Keratinocyte (primary cell): Measurements from ENCODE around the gene PNP. TPM values are rescaled to one million over a fixed set of nuclear protein-coding genes. Genes with fewer than 3 reads are reported as not detected.

Experiments used
- DNase-seq: peaks from one replicate; pipeline ENCODE4 v3.0.0-alpha.2; 2011; ENCODE audit warnings: low read depth, missing footprints, low spot score
- FAIRE-seq: peaks from 2 replicates; lab custom pipeline; 2011; peaks lifted over from hg19 to GRCh38; lab: Jason Lieb, UNC
- H2AFZ ChIP-seq: 2 replicates; pipeline ENCODE4 v1.6.0; 2012; ENCODE audit warnings: low read length, control low read depth, inconsistent platforms; ENCODE audit not compliant: control insufficient read depth
- H3K27ac ChIP-seq: 2 replicates; pipeline ENCODE4 v1.5.1; 2011; ENCODE audit warnings: low read length; ENCODE audit not compliant: control insufficient read depth, insufficient read depth
- H3K27me3 ChIP-seq: 3 replicates; pipeline ENCODE4 v1.6.0; 2011; ENCODE audit warnings: low read length; ENCODE audit not compliant: control insufficient read depth, insufficient read depth; ENCODE audit errors: extremely low read depth
- H3K36me3 ChIP-seq, 2 experiments: 2 replicates in 1 of 2; 3 replicates in 1 of 2; pipeline ENCODE4 v1.5.1; 2011; ENCODE audit warnings: low read length in 2 of 2, mild to moderate bottlenecking in 1 of 2; ENCODE audit not compliant: control insufficient read depth in 2 of 2, insufficient read depth in 2 of 2; ENCODE audit errors: extremely low read depth in 1 of 2
- H3K4me1 ChIP-seq: 3 replicates; pipeline ENCODE4 v1.5.1; 2011; ENCODE audit warnings: low read length; ENCODE audit not compliant: control insufficient read depth, insufficient read depth; ENCODE audit errors: extremely low read depth
- H3K4me2 ChIP-seq: 3 replicates; pipeline ENCODE4 v1.6.0; 2011; ENCODE audit warnings: low read depth, low read length; ENCODE audit not compliant: control insufficient read depth, insufficient read depth; ENCODE audit errors: extremely low read depth
- H3K4me3 ChIP-seq, 3 experiments: fragments of 200-600 bp in 1 of 3; sonication (generic) in 1 of 3; 2 replicates in 2 of 3; 3 replicates in 1 of 3; pipeline ENCODE4 v1.5.1; 2011 to 2016; ENCODE audit warnings: low read length in 3 of 3, mild to moderate bottlenecking in 3 of 3, control low read depth in 2 of 3, inconsistent platforms in 1 of 3, low read depth in 1 of 3, mixed read lengths in 1 of 3, mixed run types in 1 of 3, moderate library complexity in 1 of 3; ENCODE audit not compliant: control insufficient read depth in 2 of 3, insufficient read depth in 2 of 3; ENCODE audit errors: extremely low read depth in 1 of 3
- H3K79me2 ChIP-seq: 2 replicates; pipeline ENCODE4 v1.6.0; 2012; ENCODE audit warnings: low read length; ENCODE audit not compliant: control insufficient read depth, insufficient read depth
- H3K9ac ChIP-seq: 3 replicates; pipeline ENCODE4 v1.6.0; 2011; ENCODE audit warnings: low read length; ENCODE audit not compliant: control insufficient read depth, insufficient read depth; ENCODE audit errors: extremely low read depth
- H3K9me1 ChIP-seq: 3 replicates; pipeline ENCODE4 v1.6.0; 2011; ENCODE audit warnings: low read length; ENCODE audit not compliant: control insufficient read depth, insufficient read depth; ENCODE audit errors: extremely low read depth
- H3K9me3 ChIP-seq: 2 replicates; pipeline ENCODE4 v1.5.1; 2012; ENCODE audit warnings: low read depth, low read length; ENCODE audit not compliant: control insufficient read depth
- H4K20me1 ChIP-seq: 3 replicates; pipeline ENCODE4 v1.6.0; 2011; ENCODE audit warnings: low read length; ENCODE audit not compliant: control insufficient read depth, insufficient read depth; ENCODE audit errors: extremely low read depth
- CTCF ChIP-seq, 3 experiments: IDR thresholded peaks in 1 of 3; conservative IDR thresholded peaks in 1 of 3; optimal IDR thresholded peaks in 1 of 3; 2 replicates in 2 of 3; 3 replicates in 1 of 3; pipeline versions ENCODE3 to v1.5.1; 2011; ENCODE audit warnings: low read length in 3 of 3, mild to moderate bottlenecking in 3 of 3, moderate library complexity in 2 of 3, control low read depth in 1 of 3, inconsistent platforms in 1 of 3; ENCODE audit not compliant: insufficient read depth in 2 of 3; ENCODE audit errors: extremely low read depth in 1 of 3
- EZH2 ChIP-seq: IDR thresholded peaks from one replicate; pipeline ENCODE4 v1.6.1; 2012; ENCODE audit warnings: inconsistent platforms, mild to moderate bottlenecking, low read length, moderate library complexity
- dilution Hi-C: fragments of 300-500 bp; cut with MboI; formaldehyde crosslinking; loops from one replicate; pipeline ENCODE4 v1.7.0; 2020; ENCODE audit warnings: low sequenced_read_pairs; ENCODE audit not compliant: extremely low pct_ligation_motif_present
- polyA plus RNA-seq, 5 experiments: library from polyadenylated mRNA; depleted of rRNA in 3 of 5; stranded (reverse) in 3 of 5; stranded (forward) in 1 of 5; unstranded in 1 of 5; fragments of >200 nt; gene quantifications; 1 replicate in 1 of 5; 2 replicates in 3 of 5; 3 replicates in 1 of 5; pipeline versions ENCODE4 v1.2.1 to v1.2.3, GENCODE V29; 2011 to 2012; ENCODE audit warnings: missing spikeins in 2 of 5, low read depth in 1 of 5, low replicate concordance in 1 of 5

PNP gene
- polyA plus RNA-seq, 1 donor (not counting 4 experiments of a cell fraction or from before 2014, with no cell fraction given): 325 TPM

DNA sequence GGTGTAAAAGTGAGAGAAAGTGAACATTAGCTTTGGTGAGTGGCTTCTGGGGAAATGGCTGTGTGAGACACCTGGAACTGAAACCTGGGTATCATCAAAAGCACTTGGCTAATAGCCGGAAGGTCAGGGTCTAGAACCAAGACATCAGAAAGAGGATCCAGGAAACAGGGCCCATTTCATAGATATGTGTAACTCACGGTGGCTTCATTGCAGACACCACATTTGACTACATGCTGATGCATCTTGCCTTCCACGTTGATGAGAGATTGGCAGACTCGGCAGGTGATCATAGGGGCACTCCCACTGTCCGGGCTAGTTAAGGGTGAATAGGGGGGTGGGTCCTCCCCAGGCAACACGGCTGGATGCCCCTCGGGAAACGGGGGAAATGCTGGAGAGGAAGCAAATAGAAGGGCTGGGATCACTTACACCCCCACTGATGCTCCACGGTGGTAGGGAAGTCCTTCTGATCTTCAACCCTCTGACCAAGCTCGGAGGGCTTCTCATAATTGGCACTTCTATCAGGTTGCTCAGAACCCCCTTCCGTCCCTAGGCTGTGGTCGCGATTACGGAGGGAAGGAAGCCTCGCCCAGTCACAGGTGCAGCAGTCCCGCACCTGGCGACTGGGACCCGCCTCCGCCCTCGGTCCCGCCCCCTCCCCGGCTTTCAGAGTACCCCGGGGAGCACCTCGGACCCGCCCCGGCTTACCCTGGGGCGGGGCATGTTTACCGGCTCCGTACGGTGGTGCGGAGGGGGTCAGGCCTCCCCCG, 8.6 kb upstream of the PNP start:
- H2AFZ ChIP-seq: peak overlapping the region; percentile 55
- H3K27me3 ChIP-seq: no peaks in the 10 kb centered on the region
- FAIRE-seq: no peak
- no peaks in the 10 kb centered on the region for H3K9me3 ChIP-seq
- H4K20me1 ChIP-seq: peaks cover 3% of the 10 kb centered on the region
- dilution Hi-C loops: no loop called here
- peak overlapping the region; percentile 84 for H3K9ac ChIP-seq
- H3K79me2 ChIP-seq: peaks cover 43% of the 10 kb centered on the region
- TF ChIP-seq CTCF (optimal IDR thresholded peaks at IDR 0.05 in 1 of 3, IDR thresholded peaks at IDR 0.05 in 1 of 3, conservative IDR thresholded peaks at IDR 0.05 in 1 of 3; ENCODE audit: extremely low read depth in 1 of 3, insufficient read depth in 2 of 3, low read length in 3 of 3) (no peak), EZH2 (no peak)
- peaks cover 22 to 23% of the 10 kb centered on the region in 2 experiments for H3K36me3 ChIP-seq
- no peaks in the 10 kb centered on the region for H3K9me1 ChIP-seq
- peak overlapping the region; percentile 76 to 88 (median 87) for H3K4me3 ChIP-seq
- peak overlapping the region; percentile 93 for H3K4me2 ChIP-seq
- H3K27ac ChIP-seq: peak overlapping the region; percentile 75
- H3K4me1 ChIP-seq: peaks cover 26% of the 10 kb centered on the region
- DNase-seq: no peak

DNA sequence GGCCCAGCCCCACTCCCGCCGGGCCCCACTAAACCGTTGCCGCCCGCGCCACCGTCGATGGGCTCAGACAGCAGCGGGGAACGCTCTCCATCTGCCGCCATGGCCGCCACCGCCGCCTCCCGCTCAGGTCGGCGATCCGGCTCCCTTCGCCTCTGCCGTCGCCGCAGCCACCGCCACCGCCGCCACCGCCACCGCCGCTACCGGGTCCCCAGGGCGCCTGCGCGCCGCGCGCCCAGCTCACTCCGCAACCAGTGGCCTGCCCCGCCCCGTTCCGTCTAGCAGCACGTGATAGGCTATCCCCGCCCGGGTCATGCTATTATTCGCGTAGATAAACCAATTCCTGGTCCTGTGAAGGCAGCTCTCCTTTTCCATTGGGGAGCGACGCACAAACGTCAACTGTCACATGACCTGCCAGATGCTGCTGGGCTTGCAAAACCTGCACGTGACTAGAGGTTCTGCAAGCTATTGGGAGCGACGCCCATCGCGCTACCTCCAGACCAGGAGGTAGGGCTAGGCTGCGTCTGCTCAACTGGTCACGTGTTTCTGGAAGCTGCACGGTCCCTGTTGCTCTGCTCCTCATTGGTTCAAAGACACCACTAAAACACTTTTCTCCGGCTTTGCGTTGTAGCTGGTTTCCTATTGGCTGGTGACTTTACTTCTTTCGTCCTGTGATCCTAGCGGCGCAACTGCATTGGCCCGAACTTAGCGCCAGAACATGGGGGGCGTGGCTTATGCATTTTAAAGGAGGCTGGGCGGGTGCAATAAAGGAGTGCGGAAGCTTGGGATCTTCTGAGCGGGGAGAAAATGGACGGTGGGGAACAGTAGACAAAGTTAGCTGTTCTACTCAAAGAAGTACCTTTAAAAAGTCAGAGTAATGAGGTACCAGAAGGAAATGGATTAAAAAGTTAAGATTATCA, 7.7 kb upstream of the PNP start, which contains the start of gene PIP4P1:
TSS of gene PIP4P1 (minus strand) at position 210 of the 917 bp plus-strand sequence. CDS start at position 101, 109 bp downstream.
- Histone ChIP-seq H3K9me3 (no peaks in the 10 kb centered on the region), H3K27ac (peak within 1 kb of the TSS; percentile 85), H2AFZ (peak within 1 kb of the TSS; percentile 83), H3K36me3 (peaks cover 21 to 22% of the 10 kb centered on the region in 2 experiments), H3K27me3 (no peaks in the 10 kb centered on the region), H3K79me2 (peaks cover 34% of the 10 kb centered on the region), H3K4me2 (peak within 1 kb of the TSS; percentile 93), H3K4me1 (peaks cover 20% of the 10 kb centered on the region), H3K9ac (peak within 1 kb of the TSS; percentile 84), H3K9me1 (no peaks in the 10 kb centered on the region), H3K4me3 (peak within 1 kb of the TSS; percentile 76 to 88 (median 87)), H4K20me1 (peaks cover 3% of the 10 kb centered on the region)
- TF ChIP-seq EZH2 (peak; percentile 46), CTCF (optimal IDR thresholded peaks at IDR 0.05 in 1 of 3, IDR thresholded peaks at IDR 0.05 in 1 of 3, conservative IDR thresholded peaks at IDR 0.05 in 1 of 3; ENCODE audit: extremely low read depth in 1 of 3, insufficient read depth in 2 of 3, low read length in 3 of 3) (no peak)
- dilution Hi-C loops: no loop called here
- FAIRE-seq (peak; percentile 94), DNase-seq (peak; percentile 100)
